Panc1 (cell line): ENCODE results near the gene NNAT. TPM values are rescaled to one million over a fixed set of nuclear protein-coding genes. Genes with fewer than 3 reads are reported as not detected.
A peak's percentile ranks its signal among the peaks of the same experiment; 100 is the strongest.

ENCODE experiments used
- ATAC-seq: fragments of 200-7000 bp; cut with Tn5 transposase; 2 replicates; pipeline ENCODE4 v1.9.1; 2020; ENCODE audit warnings: mild to moderate bottlenecking, moderate library complexity
- BruUV-seq: library from RNA; stranded (reverse); fragments of 400-500 nt; replicated peaks from 2 replicates; lab custom pipeline; 2021; lab: Mats Ljungman, UMichigan
- CTCF ChIA-PET: fragments of 300-600 bp; sonication (Branson Sonifier 250); formaldehyde crosslinking; loops from one replicate; lab custom pipeline; 2022; ENCODE audit warnings: antibody characterized with exemption; lab: Charles Lee
- POLR2A ChIA-PET: fragments of 300-600 bp; sonication (Branson Sonifier 250); formaldehyde crosslinking; loops from one replicate; lab custom pipeline; 2022; ENCODE audit warnings: antibody characterized with exemption; lab: Charles Lee
- DNase-seq: peaks from one replicate; pipeline ENCODE4 v3.0.0-alpha.2; 2010; ENCODE audit warnings: low read depth, low spot score
- H3K27ac ChIP-seq: 2 replicates; pipeline ENCODE4 v1.5.1; 2011; ENCODE audit warnings: mild to moderate bottlenecking, low read length, inconsistent platforms
- H3K27me3 ChIP-seq: fragments of 200-500 bp; sonication (Bioruptor generic); 2 replicates; pipeline ENCODE4 v1.6.0; 2014; ENCODE audit warnings: low read length, inconsistent platforms; ENCODE audit not compliant: control insufficient read depth, insufficient read depth
- H3K36me3 ChIP-seq: fragments of 200-500 bp; sonication (Bioruptor generic); 2 replicates; pipeline ENCODE4 v1.5.1; 2014; ENCODE audit warnings: inconsistent platforms, mild to moderate bottlenecking, low read length, moderate library complexity; ENCODE audit not compliant: control insufficient read depth, insufficient read depth
- H3K4me1 ChIP-seq: 2 replicates; pipeline ENCODE4 v1.5.1; 2011; ENCODE audit warnings: inconsistent platforms, mild to moderate bottlenecking, low read length, moderate library complexity; ENCODE audit not compliant: control insufficient read depth, insufficient read depth
- H3K4me3 ChIP-seq, 2 experiments: 2 replicates each; pipeline ENCODE4 v1.5.1; 2011 to 2012; ENCODE audit warnings: low read depth in 2 of 2, low read length in 2 of 2, mild to moderate bottlenecking in 2 of 2, inconsistent platforms in 1 of 2, moderate library complexity in 1 of 2
- H3K9me3 ChIP-seq: fragments of 200-500 bp; sonication (Bioruptor generic); 2 replicates; pipeline ENCODE4 v1.5.1; 2014; ENCODE audit warnings: low read depth, mild to moderate bottlenecking, inconsistent platforms, low read length, moderate library complexity; ENCODE audit not compliant: control insufficient read depth, insufficient read depth
- CTCF ChIP-seq: fragments of 450-650 bp; IDR thresholded peaks from 2 replicates; pipeline ENCODE4 v1.5.1; 2017; ENCODE audit warnings: mild to moderate bottlenecking
- POLR2AphosphoS5 ChIP-seq: IDR thresholded peaks from 2 replicates; pipeline ENCODE4 v1.6.1; 2012; ENCODE audit warnings: mild to moderate bottlenecking, low read depth, low read length, moderate library complexity
- REST ChIP-seq, 2 experiments: IDR thresholded peaks; 2 replicates each; pipeline ENCODE4 v1.6.1; 2011 to 2012; ENCODE audit warnings: low read depth in 2 of 2, control low read depth in 1 of 2, low read length in 1 of 2, mild to moderate bottlenecking in 1 of 2, moderate library complexity in 1 of 2; ENCODE audit not compliant: insufficient read depth in 1 of 2
- SIN3A ChIP-seq: IDR thresholded peaks from 2 replicates; pipeline ENCODE4 v1.6.1; 2012; ENCODE audit warnings: low read depth, mild to moderate bottlenecking, low read length, moderate library complexity, borderline replicate concordance; ENCODE audit not compliant: insufficient read depth
- TCF7L2 ChIP-seq: IDR thresholded peaks from 2 replicates; pipeline ENCODE4 v1.6.1; 2011; ENCODE audit warnings: mild to moderate bottlenecking, low read depth, low read length, inconsistent platforms
- in situ Hi-C: cut with HindIII; loops from 2 replicates; pipeline ENCODE4 v1.10.0; 2016; ENCODE audit warnings: low sequenced_read_pairs, low pct_unique_long_range_greater_than_20kb
- intact Hi-C: fragments of 100-400 bp; cut with micrococcal nuclease; formaldehyde crosslinking; loops from one replicate; pipeline ENCODE4 v1.10.0; 2022; ENCODE audit not compliant: unreplicated experiment
- total RNA-seq: library from RNA; stranded (reverse); gene quantifications from one replicate; pipeline ENCODE4 v1.2.1, GENCODE V29; 2021; ENCODE audit not compliant: unreplicated experiment

Gene NNAT
- total RNA-seq, 1 experiment from 2014 or later: not detected

GRCh38 chr20:37526238-37526838 lies 5.3 kb downstream of the NNAT start:
- no peak for DNase-seq
- no TSS peak for BruUV-seq
- peak overlapping the region; percentile 86 to 99 for H3K4me3 ChIP-seq
- H3K4me1 ChIP-seq: peaks cover 12% of the 10 kb centered on the region
- peak overlapping the region; percentile 84 for H3K27ac ChIP-seq
- H3K36me3 ChIP-seq: peaks cover 5% of the 10 kb centered on the region; the same call in 1 of the 2 replicates
- H3K9me3 ChIP-seq: no peaks in the 10 kb centered on the region
- ChIA-PET CTCF (no interaction called here), POLR2A (no interaction called here)
- TF ChIP-seq POLR2AphosphoS5 (no peak), CTCF (no peak), TCF7L2 (no peak), SIN3A (no peak), REST (IDR thresholded peaks at IDR 0.05; ENCODE audit: insufficient read depth in 1 of 2, low read depth in 2 of 2, low read length in 1 of 2) (no peak)
- in situ Hi-C loops (no loop called here), intact Hi-C loops (loop anchor here (5.0 kb wide), 1 partner anchor 119 kb away; no protein-coding TSS in a partner anchor)
- no peak for ATAC-seq
- H3K27me3 ChIP-seq: no peaks in the 10 kb centered on the region

- no peaks in the 10 kb centered on the region for H3K27me3 ChIP-seq
- DNase-seq (no peak), ATAC-seq (no peak)
- TSS peak; percentile 85 for BruUV-seq
- no peak for TF ChIP-seq SIN3A
- no peak for TF ChIP-seq CTCF
- TF ChIP-seq POLR2AphosphoS5: no peak
- TF ChIP-seq REST (IDR thresholded peaks at IDR 0.05; ENCODE audit: insufficient read depth in 1 of 2, low read depth in 2 of 2, low read length in 1 of 2): no peak
- TF ChIP-seq TCF7L2: no peak
- POLR2A ChIA-PET: interaction anchor here (0.6 kb wide), 1 partner anchor 257 kb away, joined by 8 read pairs; no protein-coding TSS in a partner anchor
- H3K36me3 ChIP-seq: peaks cover 5% of the 10 kb centered on the region; the same call in 1 of the 2 replicates
- H3K4me1 ChIP-seq: peaks cover 12% of the 10 kb centered on the region
- in situ Hi-C loops (no loop called here), intact Hi-C loops (loop anchor here (5.0 kb wide), 1 partner anchor 120 kb away; no protein-coding TSS in a partner anchor)
- no peaks in the 10 kb centered on the region for H3K9me3 ChIP-seq
- CTCF ChIA-PET: interaction anchor here (0.5 kb wide), 1 partner anchor 1266 kb away, joined by 4 read pairs; no protein-coding TSS in a partner anchor
- peak overlapping the region; percentile 97 for H3K27ac ChIP-seq
- peak overlapping the region; percentile 86 to 99 for H3K4me3 ChIP-seq
Observed at GRCh38 chr20:37526839-37527637, 6.0 kb downstream of the NNAT start.
